ENCODE data around the gene DIP2C. TPM values are rescaled to one million over a fixed set of nuclear protein-coding genes. Genes with fewer than 3 reads are reported as not detected.
A peak's percentile ranks its signal among the peaks of the same experiment; 100 is the strongest.

Gene DIP2C
- total and polyA plus RNA-seq, 4 donors: 6.4 to 40.2 (median 23.8) TPM

- Histone ChIP-seq H3K27ac (ENCODE audit: low read depth in 1 of 2, low read length in 2 of 2) (no peak overlapping the region), H3K4me1 (ENCODE audit: control insufficient read depth in 1 of 2, insufficient read depth in 2 of 2, low read length in 2 of 2) (no peaks in the 10 kb centered on the region), H3K27me3 (ENCODE audit: control insufficient read depth in 1 of 2, insufficient read depth in 2 of 2, low read length in 1 of 2) (no peaks in the 10 kb centered on the region), H3K4me3 (ENCODE audit: low read length in 2 of 2) (no peak overlapping the region), H3K36me3 (ENCODE audit: control insufficient read depth in 1 of 2, insufficient read depth in 2 of 2, low read length in 1 of 2) (peaks cover 0 to 8% of the 10 kb centered on the region in 2 donors), H3K9me3 (ENCODE audit: control insufficient read depth, low read length) (no peaks in the 10 kb centered on the region)
- no peak for ATAC-seq (ENCODE audit: low FRiP score)
- DNase-seq: peak in 1 of 2 donors; percentile 47
- intact Hi-C loops (cut with DNase I): no loop called here
- WGBS, 2 donors: 91 to 92% methylated on average over 9 of the region's 9 CpGs
Measured at GRCh38 chr10:474946-475345, 214.5 kb downstream of the DIP2C start.

- Histone ChIP-seq H3K4me1 (ENCODE audit: control insufficient read depth in 1 of 2, insufficient read depth in 2 of 2, low read length in 2 of 2) (no peaks in the 10 kb centered on the region), H3K9me3 (ENCODE audit: control insufficient read depth, low read length) (no peaks in the 10 kb centered on the region), H3K27me3 (ENCODE audit: control insufficient read depth in 1 of 2, insufficient read depth in 2 of 2, low read length in 1 of 2) (no peaks in the 10 kb centered on the region), H3K36me3 (ENCODE audit: control insufficient read depth in 1 of 2, insufficient read depth in 2 of 2, low read length in 1 of 2) (peaks cover 0 to 8% of the 10 kb centered on the region in 2 donors), H3K27ac (ENCODE audit: low read depth in 1 of 2, low read length in 2 of 2) (no peak overlapping the region), H3K4me3 (ENCODE audit: low read length in 2 of 2) (no peak overlapping the region)
- 88 to 93% methylated on average over 12 of the region's 12 CpGs for WGBS, 2 donors
- intact Hi-C loops (cut with DNase I): no loop called here
- ATAC-seq (ENCODE audit: low FRiP score) (no peak), DNase-seq (peak in 1 of 2 donors; percentile 51)
Measured at GRCh38 chr10:474406-474805, 215.1 kb downstream of the DIP2C start.

- Histone ChIP-seq H3K4me1 (ENCODE audit: control insufficient read depth in 1 of 2, insufficient read depth in 2 of 2, low read length in 2 of 2) (no peaks in the 10 kb centered on the region), H3K27ac (ENCODE audit: low read depth in 1 of 2, low read length in 2 of 2) (no peak overlapping the region), H3K9me3 (ENCODE audit: control insufficient read depth, low read length) (no peaks in the 10 kb centered on the region), H3K4me3 (ENCODE audit: low read length in 2 of 2) (no peak overlapping the region), H3K36me3 (ENCODE audit: control insufficient read depth in 1 of 2, insufficient read depth in 2 of 2, low read length in 1 of 2) (peaks cover 0 to 8% of the 10 kb centered on the region in 2 donors), H3K27me3 (ENCODE audit: control insufficient read depth in 1 of 2, insufficient read depth in 2 of 2, low read length in 1 of 2) (no peaks in the 10 kb centered on the region)
- ATAC-seq (ENCODE audit: low FRiP score) (peak; percentile 8), DNase-seq (peak in 1 of 2 donors; percentile 59)
- WGBS, 2 donors: 92% methylated on average over 31 of the region's 31 CpGs
- intact Hi-C loops (cut with DNase I): no loop called here
Measured at GRCh38 chr10:472241-472910, 217.1 kb downstream of the DIP2C start.

GRCh38 chr10:470339-471003, 219.0 kb downstream of the DIP2C start:
- intact Hi-C loops (cut with DNase I): no loop called here
- DNase-seq (peak in 1 of 2 donors; percentile 57), ATAC-seq (ENCODE audit: low FRiP score) (no peak)
- Histone ChIP-seq H3K4me3 (ENCODE audit: low read length in 2 of 2) (no peak overlapping the region), H3K36me3 (ENCODE audit: control insufficient read depth in 1 of 2, insufficient read depth in 2 of 2, low read length in 1 of 2) (peaks cover 0 to 8% of the 10 kb centered on the region in 2 donors), H3K4me1 (ENCODE audit: control insufficient read depth in 1 of 2, insufficient read depth in 2 of 2, low read length in 2 of 2) (no peaks in the 10 kb centered on the region), H3K27me3 (ENCODE audit: control insufficient read depth in 1 of 2, insufficient read depth in 2 of 2, low read length in 1 of 2) (no peaks in the 10 kb centered on the region), H3K27ac (ENCODE audit: low read depth in 1 of 2, low read length in 2 of 2) (no peak overlapping the region), H3K9me3 (ENCODE audit: control insufficient read depth, low read length) (no peaks in the 10 kb centered on the region)
- 93 to 95% methylated on average over 20 of the region's 20 CpGs for WGBS, 2 donors

- 90 to 92% methylated on average over 10 of the region's 10 CpGs for WGBS, 2 donors
- H3K36me3 ChIP-seq (ENCODE audit: control insufficient read depth in 1 of 2, insufficient read depth in 2 of 2, low read length in 1 of 2): peaks cover 0 to 8% of the 10 kb centered on the region in 2 donors
- DNase-seq: no peak
Measured at GRCh38 chr10:469947-470338, 219.5 kb downstream of the DIP2C start.

GRCh38 chr10:459743-460142, 229.7 kb downstream of the DIP2C start:
- H3K27ac ChIP-seq (ENCODE audit: low read depth in 1 of 2, low read length in 2 of 2): no peak overlapping the region
- no peak overlapping the region for H3K4me3 ChIP-seq (ENCODE audit: low read length in 2 of 2)
- no peak for DNase-seq
- H3K27me3 ChIP-seq (ENCODE audit: control insufficient read depth in 1 of 2, insufficient read depth in 2 of 2, low read length in 1 of 2): no peaks in the 10 kb centered on the region
- no peaks in the 10 kb centered on the region for H3K9me3 ChIP-seq (ENCODE audit: control insufficient read depth, low read length)
- H3K4me1 ChIP-seq (ENCODE audit: control insufficient read depth in 1 of 2, insufficient read depth in 2 of 2, low read length in 2 of 2): no peaks in the 10 kb centered on the region
- no peaks in the 10 kb centered on the region for H3K36me3 ChIP-seq (ENCODE audit: control insufficient read depth in 1 of 2, insufficient read depth in 2 of 2, low read length in 1 of 2)
- ATAC-seq (ENCODE audit: low FRiP score): no peak
- intact Hi-C loops (cut with DNase I): no loop called here
- 95 to 96% methylated on average over 12 of the region's 12 CpGs for WGBS, 2 donors

More at GRCh38 chr10:469947-470338, 219.5 kb downstream of the DIP2C start:
- Histone ChIP-seq H3K9me3 (ENCODE audit: control insufficient read depth, low read length) (no peaks in the 10 kb centered on the region), H3K4me1 (ENCODE audit: control insufficient read depth in 1 of 2, insufficient read depth in 2 of 2, low read length in 2 of 2) (no peaks in the 10 kb centered on the region), H3K27ac (ENCODE audit: low read depth in 1 of 2, low read length in 2 of 2) (no peak overlapping the region), H3K4me3 (ENCODE audit: low read length in 2 of 2) (no peak overlapping the region), H3K27me3 (ENCODE audit: control insufficient read depth in 1 of 2, insufficient read depth in 2 of 2, low read length in 1 of 2) (no peaks in the 10 kb centered on the region)
- intact Hi-C loops (cut with DNase I): no loop called here
- ATAC-seq (ENCODE audit: low FRiP score): no peak

- Histone ChIP-seq H3K27ac (ENCODE audit: low read depth in 1 of 2, low read length in 2 of 2) (no peak overlapping the region), H3K27me3 (ENCODE audit: control insufficient read depth in 1 of 2, insufficient read depth in 2 of 2, low read length in 1 of 2) (no peaks in the 10 kb centered on the region), H3K4me3 (ENCODE audit: low read length in 2 of 2) (no peak overlapping the region), H3K4me1 (ENCODE audit: control insufficient read depth in 1 of 2, insufficient read depth in 2 of 2, low read length in 2 of 2) (no peaks in the 10 kb centered on the region), H3K9me3 (ENCODE audit: control insufficient read depth, low read length) (no peaks in the 10 kb centered on the region), H3K36me3 (ENCODE audit: control insufficient read depth in 1 of 2, insufficient read depth in 2 of 2, low read length in 1 of 2) (no peaks in the 10 kb centered on the region)
- ATAC-seq (ENCODE audit: low FRiP score) (peak; percentile 26), DNase-seq (no peak)
- intact Hi-C loops (cut with DNase I): no loop called here
- 87 to 89% methylated on average over 21 of the region's 21 CpGs for WGBS, 2 donors
Measured at GRCh38 chr10:458421-458851, 231.0 kb downstream of the DIP2C start.

- H3K4me3 ChIP-seq (ENCODE audit: low read length in 2 of 2): no peak overlapping the region
- H3K4me1 ChIP-seq (ENCODE audit: control insufficient read depth in 1 of 2, insufficient read depth in 2 of 2, low read length in 2 of 2): no peaks in the 10 kb centered on the region
- peak overlapping the region in 1 of 2 donors; percentile 50 for H3K27ac ChIP-seq (ENCODE audit: low read depth in 1 of 2, low read length in 2 of 2)
- no peaks in the 10 kb centered on the region for H3K36me3 ChIP-seq (ENCODE audit: control insufficient read depth in 1 of 2, insufficient read depth in 2 of 2, low read length in 1 of 2)
- no peak for DNase-seq
- no peaks in the 10 kb centered on the region for H3K27me3 ChIP-seq (ENCODE audit: control insufficient read depth in 1 of 2, insufficient read depth in 2 of 2, low read length in 1 of 2)
- H3K9me3 ChIP-seq (ENCODE audit: control insufficient read depth, low read length): no peaks in the 10 kb centered on the region
- 66 to 73% methylated on average over 8 of the region's 8 CpGs for WGBS, 2 donors
- ATAC-seq (ENCODE audit: low FRiP score): no peak
- intact Hi-C loops (cut with DNase I): no loop called here
Measured at GRCh38 chr10:456486-456885, 233.0 kb downstream of the DIP2C start.

GRCh38 chr10:454860-455259, 234.6 kb downstream of the DIP2C start:
- no peaks in the 10 kb centered on the region for H3K36me3 ChIP-seq (ENCODE audit: control insufficient read depth in 1 of 2, insufficient read depth in 2 of 2, low read length in 1 of 2)
- H3K4me3 ChIP-seq (ENCODE audit: low read length in 2 of 2): no peak overlapping the region
- ATAC-seq (ENCODE audit: low FRiP score) (peak; percentile 71), DNase-seq (peak in 1 of 2 donors; percentile 70)
- 5 to 6% methylated on average over 5 of the region's 5 CpGs for WGBS, 2 donors
- peaks cover 0 to 2% of the 10 kb centered on the region in 2 donors for H3K4me1 ChIP-seq (ENCODE audit: control insufficient read depth in 1 of 2, insufficient read depth in 2 of 2, low read length in 2 of 2)
- H3K27ac ChIP-seq (ENCODE audit: low read depth in 1 of 2, low read length in 2 of 2): peak overlapping the region in 1 of 2 donors; percentile 60
- H3K9me3 ChIP-seq (ENCODE audit: control insufficient read depth, low read length): no peaks in the 10 kb centered on the region
- H3K27me3 ChIP-seq (ENCODE audit: control insufficient read depth in 1 of 2, insufficient read depth in 2 of 2, low read length in 1 of 2): no peaks in the 10 kb centered on the region
- intact Hi-C loops (cut with DNase I): no loop called here
